Endothelial cell (in vitro differentiated cells): Measurements from ENCODE around the gene PI4KA. TPM values are rescaled to one million over a fixed set of nuclear protein-coding genes. Genes with fewer than 3 reads are reported as not detected.

Experiments
- DNase-seq: peaks from one replicate; pipeline ENCODE4 v3.0.0; 2021; ENCODE audit warnings: low spot score
- H3K27ac Mint-ChIP-seq: one replicate; pipeline ENCODE4 v1.8.0; 2021; ENCODE audit warnings: mixed read lengths, inconsistent platforms; ENCODE audit not compliant: unreplicated experiment
- H3K27me3 Mint-ChIP-seq: one replicate; pipeline ENCODE4 v1.8.0; 2021; ENCODE audit warnings: mild to moderate bottlenecking, moderate library complexity, mixed read lengths, inconsistent platforms; ENCODE audit not compliant: unreplicated experiment
- H3K36me3 Mint-ChIP-seq: one replicate; pipeline ENCODE4 v1.8.0; 2021; ENCODE audit warnings: mild to moderate bottlenecking, low read depth, mixed read lengths, inconsistent platforms; ENCODE audit not compliant: unreplicated experiment
- H3K4me1 Mint-ChIP-seq: one replicate; pipeline ENCODE4 v1.8.0; 2021; ENCODE audit warnings: mild to moderate bottlenecking, mixed read lengths, inconsistent platforms; ENCODE audit not compliant: unreplicated experiment
- H3K4me3 Mint-ChIP-seq: one replicate; pipeline ENCODE4 v1.8.0; 2021; ENCODE audit warnings: mild to moderate bottlenecking, mixed read lengths, inconsistent platforms; ENCODE audit not compliant: unreplicated experiment
- H3K9me3 Mint-ChIP-seq: one replicate; pipeline ENCODE4 v1.8.0; 2021; ENCODE audit warnings: mixed read lengths, inconsistent platforms; ENCODE audit not compliant: unreplicated experiment
- CTCF ChIP-seq: fragments of 200-600 bp; sonication (generic); IDR thresholded peaks from one replicate; pipeline ENCODE4 v1.5.0; 2021; ENCODE audit warnings: antibody characterized with exemption; ENCODE audit not compliant: unreplicated experiment
- total RNA-seq: library from RNA; stranded (reverse); fragmentation: NEBNext Ultra II Directional; extraction: Animal tissue kit (Norgen Biotek cat#: 25700); gene quantifications from one replicate; pipeline ENCODE4 v1.2.1, GENCODE V29; 2021; ENCODE audit not compliant: unreplicated experiment

The PI4KA gene
- total RNA-seq, 1 donor from 2014 or later = 65.3 TPM

- peaks cover 11% of the 10 kb centered on the region for H3K36me3 Mint-ChIP-seq
- no peak overlapping the region for H3K27ac Mint-ChIP-seq
- no peak for TF ChIP-seq CTCF
- no peaks in the 10 kb centered on the region for H3K4me1 Mint-ChIP-seq
- no peak for DNase-seq
- no peak overlapping the region for H3K4me3 Mint-ChIP-seq
- H3K9me3 Mint-ChIP-seq = no peaks in the 10 kb centered on the region
- H3K27me3 Mint-ChIP-seq = no peaks in the 10 kb centered on the region
Observed at GRCh38 chr22:20881869-20882815, 23.5 kb upstream of the PI4KA start.

- H3K36me3 Mint-ChIP-seq = peaks cover 10% of the 10 kb centered on the region
- no peak for DNase-seq
- no peak for TF ChIP-seq CTCF
- no peak overlapping the region for H3K27ac Mint-ChIP-seq
- no peak overlapping the region for H3K4me3 Mint-ChIP-seq
- H3K4me1 Mint-ChIP-seq = no peaks in the 10 kb centered on the region
- H3K9me3 Mint-ChIP-seq = no peaks in the 10 kb centered on the region
- H3K27me3 Mint-ChIP-seq = no peaks in the 10 kb centered on the region
Observed at GRCh38 chr22:20881231-20881630, 22.6 kb upstream of the PI4KA start.

GRCh38 chr22:20877715-20878114, 19.1 kb upstream of the PI4KA start:
- peaks cover 6% of the 10 kb centered on the region for H3K36me3 Mint-ChIP-seq
- DNase-seq = no peak
- peaks cover 2% of the 10 kb centered on the region for H3K27me3 Mint-ChIP-seq
- H3K9me3 Mint-ChIP-seq = no peaks in the 10 kb centered on the region
- no peak overlapping the region for H3K4me3 Mint-ChIP-seq
- H3K4me1 Mint-ChIP-seq = no peaks in the 10 kb centered on the region
- TF ChIP-seq CTCF = no peak
- H3K27ac Mint-ChIP-seq = no peak overlapping the region

GRCh38 chr22:20875296-20875695, 16.7 kb upstream of the PI4KA start:
- Mint-ChIP-seq H3K27ac (no peak overlapping the region), H3K4me1 (no peaks in the 10 kb centered on the region), H3K27me3 (peaks cover 2% of the 10 kb centered on the region), H3K36me3 (peaks cover 6% of the 10 kb centered on the region), H3K9me3 (no peaks in the 10 kb centered on the region), H3K4me3 (no peak overlapping the region)
- no peak for TF ChIP-seq CTCF
- DNase-seq = no peak

GRCh38 chr22:20873214-20873613, 14.6 kb upstream of the PI4KA start:
- no peak for TF ChIP-seq CTCF
- DNase-seq = no peak
- Mint-ChIP-seq H3K4me3 (no peak overlapping the region), H3K27ac (no peak overlapping the region), H3K4me1 (no peaks in the 10 kb centered on the region), H3K36me3 (peaks cover 6% of the 10 kb centered on the region), H3K9me3 (no peaks in the 10 kb centered on the region), H3K27me3 (peaks cover 2% of the 10 kb centered on the region)
